GDM1 (cell line): Measurements from ENCODE around the gene MS4A4A.
"Not testable (repeated sequence)": the region's sequence is repeated elsewhere in the genome, so short reads cannot be mapped to it uniquely, and the experiment has no call there.

Source experiments
- DNase-seq: peaks from one replicate; lab custom pipeline; 2025; lab: John Stamatoyannopoulos, UW

MS4A4A gene

GRCh38 chr11:60280412-60280811, at the start of gene MS4A4A:
Gene MS4A4A, plus strand, starts transcription at chr11:60280666. Its CDS starts 10 bp downstream, at chr11:60280676.
- DNase-seq = peak; percentile 61

- no peak for DNase-seq
Observed at GRCh38 chr11:60230681-60231080, 49.8 kb upstream of the MS4A4A start.

DNA sequence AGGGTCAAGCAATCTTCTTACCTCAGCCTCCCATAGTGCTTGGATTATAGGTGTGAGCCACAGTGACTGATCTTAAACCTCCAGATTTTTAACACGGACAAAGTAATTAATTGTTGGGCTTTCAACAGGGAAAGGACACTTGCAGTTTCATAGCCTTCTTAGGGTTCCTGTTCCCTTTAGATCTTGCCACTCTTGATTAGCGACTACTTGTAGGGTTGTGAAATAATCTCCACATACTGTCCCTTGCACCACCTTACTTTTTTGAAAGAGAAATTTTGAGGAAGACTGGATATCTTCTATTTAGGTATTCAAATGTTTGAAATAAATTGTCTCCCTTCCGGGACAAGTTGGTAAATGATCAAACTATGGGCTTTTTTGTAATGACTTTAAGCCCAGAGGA, 45.1 kb upstream of the MS4A4A start:
- DNase-seq = no peak

GRCh38 chr11:60240662-60241061, 39.8 kb upstream of the MS4A4A start:
- DNase-seq = no peak

DNA sequence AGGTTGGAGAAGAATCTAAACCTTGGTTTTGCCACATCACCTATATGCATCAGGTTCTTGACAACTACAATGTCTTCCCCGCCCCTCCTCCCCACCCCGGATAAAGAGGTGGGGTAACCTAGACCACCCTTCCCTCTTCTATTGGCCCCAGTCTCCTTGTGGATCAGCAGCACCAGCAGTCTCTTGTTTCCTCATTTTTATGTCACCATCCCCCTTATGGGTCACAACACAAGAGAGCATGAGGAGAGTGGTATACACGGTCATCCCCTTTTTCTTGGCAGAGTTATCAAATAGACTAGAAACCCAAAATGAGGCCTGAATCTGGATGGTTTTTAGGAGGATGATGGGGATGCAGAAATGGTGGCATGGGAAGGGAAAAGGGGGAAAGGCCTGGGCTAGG, 38.7 kb upstream of the MS4A4A start:
- DNase-seq = no peak

GRCh38 chr11:60242740-60243239, 37.7 kb upstream of the MS4A4A start, which contains the start of gene MS4A4E:
Gene MS4A4E, minus strand, starts transcription at chr11:60243137. Its CDS starts 13,082 bp downstream, at chr11:60230055.
- no peak for DNase-seq

DNA sequence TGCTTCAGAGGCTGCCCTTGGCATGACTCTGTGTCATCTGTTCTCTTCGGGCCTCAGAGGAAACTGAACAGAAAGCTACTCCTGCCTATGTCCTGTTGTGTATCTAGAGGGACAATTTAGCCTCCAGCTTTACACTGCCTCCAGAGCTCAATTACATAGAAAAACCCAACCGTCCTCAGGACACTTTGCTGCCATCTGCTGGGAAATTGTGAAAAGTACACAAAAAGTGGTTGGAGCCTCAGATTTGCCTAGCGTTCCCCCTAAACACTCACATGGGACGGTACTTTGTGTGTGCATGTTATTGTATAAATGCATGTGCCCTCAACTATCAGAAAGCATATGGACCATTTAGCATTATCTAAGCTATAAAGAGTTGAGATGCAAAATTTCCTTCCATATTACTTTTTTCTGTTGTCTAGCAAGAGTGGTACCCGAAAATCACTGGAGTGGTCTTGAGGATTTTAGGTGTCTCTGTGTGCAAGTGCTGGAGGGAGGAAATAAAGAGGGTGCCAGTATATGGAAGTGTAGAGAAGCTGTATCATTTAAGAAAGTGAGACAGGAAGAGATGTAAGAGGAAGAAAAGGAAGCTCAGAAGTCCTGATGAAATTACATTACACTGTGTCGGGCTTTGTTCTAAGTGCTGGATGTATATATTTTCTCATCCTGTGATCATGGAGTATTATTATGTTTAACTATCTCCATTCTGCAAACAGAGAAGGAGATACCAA, 28.8 kb upstream of the MS4A4A start:
- DNase-seq = no peak

- no peak for DNase-seq
Observed at GRCh38 chr11:60252213-60253108, 28.0 kb upstream of the MS4A4A start.

DNA sequence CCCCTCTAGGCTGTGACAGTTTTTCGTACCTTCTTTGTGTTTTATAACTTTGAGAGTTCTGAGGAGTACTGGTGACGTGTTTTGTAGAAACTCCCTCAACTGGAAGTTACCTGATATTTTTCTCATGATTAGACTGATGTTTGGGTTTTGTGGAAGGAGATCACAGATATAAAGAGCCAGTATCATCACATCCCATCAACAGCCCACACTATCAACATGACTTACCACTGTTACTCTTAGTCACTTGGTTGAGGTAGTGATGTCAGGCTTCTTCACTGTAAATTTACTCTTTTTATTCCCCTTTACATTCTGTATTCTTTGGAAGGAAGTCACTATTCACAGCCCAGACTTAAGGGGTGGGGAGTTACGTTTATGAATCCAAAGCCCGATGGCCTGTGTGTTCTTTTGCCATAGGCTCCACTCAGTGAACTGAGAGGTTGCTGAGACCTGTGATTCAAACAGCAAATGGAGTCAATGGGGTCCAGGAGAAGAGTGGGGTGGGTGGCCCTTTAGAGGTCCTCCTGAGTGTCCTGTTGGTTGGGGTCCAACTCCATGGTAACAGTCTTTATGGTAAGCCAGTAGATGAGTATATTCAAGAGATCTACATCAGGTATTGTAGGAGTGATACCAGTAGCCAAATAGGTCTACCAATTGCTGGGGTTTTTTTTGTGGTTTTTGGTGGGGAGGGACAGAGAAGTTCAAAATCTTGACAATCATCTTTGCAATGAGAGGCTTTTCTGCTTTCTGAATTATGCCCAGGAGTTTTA, 22.3 kb upstream of the MS4A4A start:
- DNase-seq = no peak

GRCh38 chr11:60261014-60261413, 19.5 kb upstream of the MS4A4A start:
- no peak for DNase-seq

DNA sequence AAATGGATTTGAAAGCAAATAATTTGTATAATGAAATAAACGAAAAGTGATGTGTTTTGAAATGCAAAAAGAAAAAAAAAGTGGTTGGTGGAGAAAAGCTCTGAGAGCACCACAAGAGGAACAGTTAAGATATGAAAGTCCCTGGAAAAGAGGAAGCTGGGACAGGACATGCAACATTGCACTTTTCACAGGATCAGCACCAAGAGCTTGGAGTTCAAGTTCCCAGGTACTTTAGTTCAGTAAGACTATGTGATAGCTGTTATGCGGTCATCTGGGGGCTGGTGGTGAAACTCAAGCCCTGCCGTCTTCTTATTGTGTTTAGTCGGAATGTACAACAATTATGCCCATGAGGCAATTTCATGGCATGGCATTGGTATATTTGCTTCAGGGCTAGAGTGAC, 17.1 kb upstream of the MS4A4A start:
- no peak for DNase-seq

GRCh38 chr11:60264644-60265043, 15.8 kb upstream of the MS4A4A start:
- no peak for DNase-seq

DNA sequence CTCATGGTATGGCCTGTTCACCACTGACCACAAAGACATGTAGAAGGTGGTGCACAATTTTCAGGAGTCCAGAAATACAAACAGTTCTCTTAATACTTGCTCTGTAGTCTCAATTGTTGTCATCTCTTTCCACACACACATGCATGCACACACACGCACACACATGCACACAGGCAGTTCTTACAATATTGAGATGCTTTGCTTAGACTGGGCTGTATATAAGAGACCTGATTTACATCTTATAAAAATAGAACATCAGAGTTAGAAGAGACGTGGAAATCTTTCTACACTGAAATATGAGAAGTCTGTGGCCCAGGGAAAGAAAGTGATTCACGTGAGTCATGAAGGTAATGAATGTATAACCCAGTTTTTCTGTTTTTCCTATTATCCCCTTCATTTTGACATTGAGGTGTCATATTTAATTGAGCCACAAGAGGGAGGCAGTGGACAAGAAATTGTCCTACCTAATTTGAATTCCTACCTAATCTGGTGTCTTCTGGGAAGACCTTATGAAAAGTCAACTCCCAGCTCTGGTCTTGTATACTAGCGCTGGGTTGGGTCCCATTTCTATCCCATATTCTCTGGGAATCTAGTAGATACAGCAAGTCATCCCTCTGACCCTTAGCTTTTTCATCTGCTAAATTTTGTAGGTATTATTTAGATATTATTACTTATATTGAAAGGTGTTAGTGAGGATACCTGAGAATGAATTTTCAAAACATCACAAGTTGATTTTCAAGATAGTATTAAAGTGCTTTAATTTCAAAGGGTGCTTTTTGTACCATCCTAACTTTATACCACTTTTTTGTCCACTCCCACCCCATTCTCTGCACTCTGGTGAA, 14.9 kb upstream of the MS4A4A start:
- peak; percentile 20 for DNase-seq

DNA sequence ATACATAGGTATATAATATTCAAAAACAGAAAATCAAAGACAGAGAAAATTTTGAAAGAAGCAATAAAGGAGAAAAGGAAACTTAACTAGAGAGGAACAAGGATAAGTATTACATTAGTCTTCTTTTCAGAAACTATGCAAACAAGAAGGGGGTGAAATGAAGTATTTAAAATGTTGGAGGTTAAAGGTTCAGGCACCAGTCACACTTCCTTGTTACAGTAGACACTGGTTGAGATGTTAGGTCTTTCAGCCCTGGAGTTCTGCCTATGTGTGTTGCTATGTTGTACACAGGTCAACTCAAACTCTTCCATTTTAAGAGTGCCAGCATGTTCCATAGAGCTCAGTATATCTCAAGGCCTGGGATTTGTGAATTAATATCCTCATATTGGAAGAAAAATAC, 6.0 kb upstream of the MS4A4A start:
- DNase-seq = no peak

GRCh38 chr11:60281485-60281884, 1.0 kb downstream of the MS4A4A start:
- DNase-seq = no peak

GRCh38 chr11:60282286-60282685, 1.8 kb downstream of the MS4A4A start:
- DNase-seq = no peak

- DNase-seq = not testable (repeated sequence)
Observed at GRCh38 chr11:60285411-60286126, 5.1 kb downstream of the MS4A4A start.

- DNase-seq = no peak
Observed at GRCh38 chr11:60288531-60288930, 8.1 kb downstream of the MS4A4A start.

GRCh38 chr11:60292145-60292544, 11.7 kb downstream of the MS4A4A start:
- DNase-seq = no peak

DNA sequence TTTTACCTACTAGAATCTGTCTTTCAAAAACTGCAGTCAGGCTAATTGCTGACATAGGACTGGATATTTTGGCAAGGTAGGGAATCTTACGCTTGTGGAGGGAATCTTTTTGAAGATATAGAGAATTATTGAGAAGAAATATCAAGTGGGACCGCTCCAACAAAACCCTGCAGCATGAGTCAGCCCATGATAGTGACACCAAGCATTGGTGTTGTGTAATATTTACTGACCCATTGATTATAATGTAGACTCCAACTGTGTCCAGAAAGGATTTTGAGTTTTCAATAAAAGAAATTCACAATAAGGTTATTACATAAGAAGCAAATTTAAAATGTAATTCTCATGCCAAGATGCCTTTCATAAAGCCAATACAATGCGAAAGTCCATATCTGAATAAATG, 20.7 kb downstream of the MS4A4A start:
- no peak for DNase-seq

DNA sequence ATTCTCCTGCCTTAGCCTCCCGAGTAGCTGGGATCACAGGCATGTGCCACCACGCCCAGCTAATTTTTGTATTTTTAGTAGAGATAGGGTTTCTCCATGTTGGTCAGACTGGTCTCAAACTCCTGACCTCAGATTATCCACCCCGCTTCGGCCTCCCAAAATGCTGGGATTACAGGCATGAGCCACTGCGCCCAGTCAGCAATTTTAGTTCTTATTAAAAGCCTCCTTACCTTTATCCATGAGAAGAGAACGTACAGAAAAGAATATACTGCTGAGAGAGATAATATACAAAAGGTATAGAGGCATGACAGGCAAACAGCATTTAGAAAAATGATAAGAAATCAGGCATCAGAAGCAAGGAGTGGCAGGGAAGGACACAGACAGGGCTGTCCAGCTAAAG, 21.4 kb downstream of the MS4A4A start:
- DNase-seq = not testable (repeated sequence)
